Neural cell (in vitro differentiated cells): Measurements from ENCODE around the gene CTSZ. TPM values are rescaled to one million over a fixed set of nuclear protein-coding genes. Genes with fewer than 3 reads are reported as not detected.

Experiments
- H2AFZ ChIP-seq: fragments of 200-600, 300-800 bp; sonication (generic), shearing (Covaris generic); 2 replicates; pipeline ENCODE4 v1.6.0; 2014; ENCODE audit warnings: low read depth, mild to moderate bottlenecking, antibody characterized with exemption, low read length, moderate library complexity
- H3F3A ChIP-seq: fragments of 200-600 bp; shearing (Covaris generic); 2 replicates; pipeline ENCODE4 v1.6.1; 2016; ENCODE audit warnings: mild to moderate bottlenecking, moderate library complexity, mixed read lengths, antibody characterized with exemption, low read length; ENCODE audit not compliant: insufficient read depth, poor library complexity, severe bottlenecking
- H3K27ac ChIP-seq: fragments of 200-600, 300-800 bp; sonication (generic), shearing (Covaris generic); 2 replicates; pipeline ENCODE4 v1.5.1; 2014; ENCODE audit warnings: mild to moderate bottlenecking, low read length, moderate library complexity
- H3K27me3 ChIP-seq: fragments of 300-800, 200-600 bp; sonication (generic), shearing (Covaris generic); 2 replicates; pipeline ENCODE4 v1.6.0; 2014; ENCODE audit warnings: mild to moderate bottlenecking, low read depth, low read length, moderate library complexity; ENCODE audit not compliant: insufficient read depth
- H3K36me3 ChIP-seq: fragments of 300-800, 200-600 bp; sonication (generic), shearing (Covaris generic); 2 replicates; pipeline ENCODE4 v1.5.1; 2014; ENCODE audit warnings: mild to moderate bottlenecking, antibody characterized with exemption, low read length, moderate library complexity; ENCODE audit not compliant: insufficient read depth
- H3K4me2 ChIP-seq: fragments of 300-800, 200-600 bp; sonication (generic), shearing (Covaris generic); 2 replicates; pipeline ENCODE4 v1.6.0; 2014; ENCODE audit warnings: mild to moderate bottlenecking, low read length
- H3K4me3 ChIP-seq: fragments of 300-800, 200-600 bp; sonication (generic), shearing (Covaris generic); 2 replicates; pipeline ENCODE4 v1.5.1; 2014; ENCODE audit warnings: mild to moderate bottlenecking, low read length, moderate library complexity
- H3K79me2 ChIP-seq: fragments of 200-600 bp; shearing (Covaris generic); replicated peaks from 2 replicates; pipeline ENCODE4 v1.6.0; 2014; ENCODE audit warnings: mild to moderate bottlenecking, low read length, moderate library complexity; ENCODE audit not compliant: insufficient read depth
- H3K9ac ChIP-seq: fragments of 300-800, 200-600 bp; sonication (generic), shearing (Covaris generic); 2 replicates; pipeline ENCODE4 v1.6.1; 2016; ENCODE audit warnings: mild to moderate bottlenecking, low read length, mixed read lengths
- H3K9me2 ChIP-seq: fragments of 200-600 bp; shearing (Covaris generic); 2 replicates; pipeline ENCODE4 v1.6.1; 2016; ENCODE audit warnings: mild to moderate bottlenecking, low read length, mixed read lengths; ENCODE audit not compliant: insufficient read depth
- H3K9me3 ChIP-seq: fragments of 200-600, 300-800 bp; sonication (generic), shearing (Covaris generic); 2 replicates; pipeline ENCODE4 v1.6.1; 2016; ENCODE audit warnings: mild to moderate bottlenecking, mixed run types, low read length, moderate library complexity, mixed read lengths
- H4K20me1 ChIP-seq: fragments of 200-600 bp; shearing (Covaris generic); 2 replicates; pipeline ENCODE4 v1.6.1; 2016; ENCODE audit warnings: mild to moderate bottlenecking, mixed run types; ENCODE audit not compliant: insufficient read depth
- EP300 ChIP-seq: fragments of 450-650 bp; conservative IDR thresholded peaks from 2 replicates; pipeline ENCODE4 v1.6.1; 2014; ENCODE audit warnings: antibody characterized with exemption, mild to moderate bottlenecking, moderate library complexity; ENCODE audit not compliant: poor library complexity, severe bottlenecking
- EZH2 ChIP-seq: fragments of 200-600, 300-800 bp; shearing (Covaris generic), sonication (generic); IDR thresholded peaks from 2 replicates; pipeline ENCODE4 v1.6.1; 2014; ENCODE audit warnings: antibody characterized with exemption, low read length, borderline replicate concordance, mild to moderate bottlenecking; ENCODE audit not compliant: insufficient read depth, poor library complexity, severe bottlenecking
- MXI1 ChIP-seq: fragments of 450-650 bp; conservative IDR thresholded peaks from 2 replicates; pipeline ENCODE4 v1.6.1; 2014; ENCODE audit warnings: antibody characterized with exemption, mild to moderate bottlenecking; ENCODE audit not compliant: poor library complexity, severe bottlenecking
- POLR2AphosphoS5 ChIP-seq: IDR thresholded peaks from 2 replicates; pipeline ENCODE4 v1.6.1; 2012
- RAD21 ChIP-seq: fragments of 450-650 bp; conservative IDR thresholded peaks from 2 replicates; pipeline ENCODE4 v1.6.1; 2014; ENCODE audit warnings: antibody characterized with exemption, mild to moderate bottlenecking, moderate library complexity
- SMC3 ChIP-seq: fragments of 450-650 bp; conservative IDR thresholded peaks from 2 replicates; pipeline ENCODE4 v1.6.1; 2014; ENCODE audit warnings: antibody characterized with exemption, mild to moderate bottlenecking, moderate library complexity; ENCODE audit not compliant: poor library complexity
- TAF1 ChIP-seq: IDR thresholded peaks from 2 replicates; pipeline ENCODE4 v1.6.1; 2012; ENCODE audit warnings: low read depth
- polyA plus RNA-seq: library from polyadenylated mRNA; depleted of rRNA; stranded (reverse); fragments of >200 nt; gene quantifications from 2 replicates; pipeline ENCODE4 v1.2.3, GENCODE V29; 2014
- TF ChIP-seq, protein P1 (sequence below): IDR thresholded peaks from 2 replicates; pipeline ENCODE4 v1.6.1; 2012; ENCODE audit warnings: borderline replicate concordance
- TF ChIP-seq, protein P2 (sequence below): fragments of 450-650 bp; IDR thresholded peaks from 2 replicates; pipeline ENCODE4 v1.5.1; 2014; ENCODE audit warnings: antibody characterized with exemption, mild to moderate bottlenecking, moderate library complexity; ENCODE audit not compliant: poor library complexity, severe bottlenecking

Gene CTSZ
- polyA plus RNA-seq, 1 donor from 2014 or later, result 0.31 TPM

- peaks cover 45% of the 10 kb centered on the region for H3K79me2 ChIP-seq
- no peaks in the 10 kb centered on the region for H3K9me3 ChIP-seq
- H3K4me2 ChIP-seq, result peak overlapping the region; percentile 74
- H2AFZ ChIP-seq, result no peak overlapping the region
- H4K20me1 ChIP-seq, result no peaks in the 10 kb centered on the region
- H3K9ac ChIP-seq, result peak overlapping the region; percentile 29
- no peaks in the 10 kb centered on the region for H3F3A ChIP-seq
- peak overlapping the region; percentile 84 for H3K4me3 ChIP-seq
- H3K36me3 ChIP-seq, result peaks cover 16% of the 10 kb centered on the region
- TF ChIP-seq TAF1 (no peak), EP300 (no peak), EZH2 (no peak), RAD21 (no peak), SMC3 (no peak), MXI1 (no peak), POLR2AphosphoS5 (no peak)
- TF ChIP-seq, protein P1, sequence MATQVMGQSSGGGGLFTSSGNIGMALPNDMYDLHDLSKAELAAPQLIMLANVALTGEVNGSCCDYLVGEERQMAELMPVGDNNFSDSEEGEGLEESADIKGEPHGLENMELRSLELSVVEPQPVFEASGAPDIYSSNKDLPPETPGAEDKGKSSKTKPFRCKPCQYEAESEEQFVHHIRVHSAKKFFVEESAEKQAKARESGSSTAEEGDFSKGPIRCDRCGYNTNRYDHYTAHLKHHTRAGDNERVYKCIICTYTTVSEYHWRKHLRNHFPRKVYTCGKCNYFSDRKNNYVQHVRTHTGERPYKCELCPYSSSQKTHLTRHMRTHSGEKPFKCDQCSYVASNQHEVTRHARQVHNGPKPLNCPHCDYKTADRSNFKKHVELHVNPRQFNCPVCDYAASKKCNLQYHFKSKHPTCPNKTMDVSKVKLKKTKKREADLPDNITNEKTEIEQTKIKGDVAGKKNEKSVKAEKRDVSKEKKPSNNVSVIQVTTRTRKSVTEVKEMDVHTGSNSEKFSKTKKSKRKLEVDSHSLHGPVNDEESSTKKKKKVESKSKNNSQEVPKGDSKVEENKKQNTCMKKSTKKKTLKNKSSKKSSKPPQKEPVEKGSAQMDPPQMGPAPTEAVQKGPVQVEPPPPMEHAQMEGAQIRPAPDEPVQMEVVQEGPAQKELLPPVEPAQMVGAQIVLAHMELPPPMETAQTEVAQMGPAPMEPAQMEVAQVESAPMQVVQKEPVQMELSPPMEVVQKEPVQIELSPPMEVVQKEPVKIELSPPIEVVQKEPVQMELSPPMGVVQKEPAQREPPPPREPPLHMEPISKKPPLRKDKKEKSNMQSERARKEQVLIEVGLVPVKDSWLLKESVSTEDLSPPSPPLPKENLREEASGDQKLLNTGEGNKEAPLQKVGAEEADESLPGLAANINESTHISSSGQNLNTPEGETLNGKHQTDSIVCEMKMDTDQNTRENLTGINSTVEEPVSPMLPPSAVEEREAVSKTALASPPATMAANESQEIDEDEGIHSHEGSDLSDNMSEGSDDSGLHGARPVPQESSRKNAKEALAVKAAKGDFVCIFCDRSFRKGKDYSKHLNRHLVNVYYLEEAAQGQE, result no peak
- TF ChIP-seq, protein P2, sequence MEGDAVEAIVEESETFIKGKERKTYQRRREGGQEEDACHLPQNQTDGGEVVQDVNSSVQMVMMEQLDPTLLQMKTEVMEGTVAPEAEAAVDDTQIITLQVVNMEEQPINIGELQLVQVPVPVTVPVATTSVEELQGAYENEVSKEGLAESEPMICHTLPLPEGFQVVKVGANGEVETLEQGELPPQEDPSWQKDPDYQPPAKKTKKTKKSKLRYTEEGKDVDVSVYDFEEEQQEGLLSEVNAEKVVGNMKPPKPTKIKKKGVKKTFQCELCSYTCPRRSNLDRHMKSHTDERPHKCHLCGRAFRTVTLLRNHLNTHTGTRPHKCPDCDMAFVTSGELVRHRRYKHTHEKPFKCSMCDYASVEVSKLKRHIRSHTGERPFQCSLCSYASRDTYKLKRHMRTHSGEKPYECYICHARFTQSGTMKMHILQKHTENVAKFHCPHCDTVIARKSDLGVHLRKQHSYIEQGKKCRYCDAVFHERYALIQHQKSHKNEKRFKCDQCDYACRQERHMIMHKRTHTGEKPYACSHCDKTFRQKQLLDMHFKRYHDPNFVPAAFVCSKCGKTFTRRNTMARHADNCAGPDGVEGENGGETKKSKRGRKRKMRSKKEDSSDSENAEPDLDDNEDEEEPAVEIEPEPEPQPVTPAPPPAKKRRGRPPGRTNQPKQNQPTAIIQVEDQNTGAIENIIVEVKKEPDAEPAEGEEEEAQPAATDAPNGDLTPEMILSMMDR, result no peak
- no peak overlapping the region for H3K27ac ChIP-seq
- H3K27me3 ChIP-seq, result no peaks in the 10 kb centered on the region
- no peaks in the 10 kb centered on the region for H3K9me2 ChIP-seq
Measured at GRCh38 chr20:59028812-59029211, 21.8 kb upstream of the CTSZ start.

- Histone ChIP-seq H2AFZ (no peak overlapping the region), H3K4me3 (peak overlapping the region; percentile 84), H3K36me3 (peaks cover 16% of the 10 kb centered on the region), H3K9me3 (no peaks in the 10 kb centered on the region), H3K9me2 (no peaks in the 10 kb centered on the region), H3K79me2 (peaks cover 45% of the 10 kb centered on the region), H3K4me2 (no peak overlapping the region), H3F3A (no peaks in the 10 kb centered on the region), H3K9ac (no peak overlapping the region), H3K27me3 (no peaks in the 10 kb centered on the region), H4K20me1 (no peaks in the 10 kb centered on the region), H3K27ac (no peak overlapping the region)
- TF ChIP-seq RAD21 (no peak), SMC3 (no peak), EP300 (no peak), EZH2 (no peak), MXI1 (no peak), POLR2AphosphoS5 (no peak), TAF1 (no peak)
- TF ChIP-seq, protein P1, result no peak
- TF ChIP-seq, protein P2, result no peak
Measured at GRCh38 chr20:59027741-59028320, 20.8 kb upstream of the CTSZ start.
